Measurements from ENCODE around the gene KIFC3.

DNA sequence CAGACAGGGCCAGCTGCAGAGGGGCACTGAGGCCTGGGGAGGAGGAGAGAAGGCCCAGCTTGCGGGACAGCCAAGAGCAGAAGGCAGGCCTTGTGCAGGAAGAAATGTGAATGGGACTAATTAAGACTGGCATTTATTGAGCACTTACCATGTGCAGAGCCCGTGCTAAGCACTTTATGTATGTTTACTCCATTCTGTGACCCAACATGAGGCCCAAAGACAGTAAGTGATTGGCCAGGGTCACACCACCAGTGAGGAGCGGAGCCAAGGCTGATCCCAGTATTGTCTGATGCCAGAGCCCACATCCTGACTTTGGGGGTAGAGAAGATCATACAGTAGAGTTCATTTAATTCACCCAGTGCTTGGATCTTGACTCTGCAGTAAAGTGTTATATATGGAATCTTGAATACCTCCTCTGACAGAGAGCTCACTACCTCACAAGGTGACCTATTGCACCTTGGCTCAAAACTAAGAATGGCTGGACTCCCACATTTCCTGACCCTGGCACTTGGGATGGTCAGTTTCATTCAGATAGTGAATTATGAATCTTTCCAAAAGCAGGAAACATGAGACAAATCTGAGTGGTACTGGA lies 53.1 kb downstream of the KIFC3 start:
- no peak for TF ChIP-seq EZH2 (IDR thresholded peaks at IDR 0.05; ENCODE audit: insufficient read depth, low read length)
- TF ChIP-seq CTCF (IDR thresholded peaks at IDR 0.05; ENCODE audit: insufficient read depth, low read depth, low read length) = no peak
